ENCODE data around the gene GRHL3.

The GRHL3 gene

GRCh38 chr1:24361811-24362210 is 42.7 kb downstream of the GRHL3 start:
- H2AK5ac ChIP-seq (ENCODE audit: low read depth, low read length): no peak overlapping the region
- no peak overlapping the region for H2AFZ ChIP-seq (ENCODE audit: low read length)
- DNase-seq (ENCODE audit: low spot score): no peak
- no CpG with 5 or more reads among the region's 3 CpGs for WGBS, 2 donors (ENCODE audit: extremely low coverage in 2 of 2, insufficient read length in 2 of 2, insufficient replicate concordance in 1 of 2)
- H2BK15ac ChIP-seq (ENCODE audit: low read length): no peak overlapping the region
- no peak overlapping the region for H4K8ac ChIP-seq (ENCODE audit: low read depth, low read length)
- H3K14ac ChIP-seq (ENCODE audit: low read length): no peak overlapping the region
- H3K9ac ChIP-seq (ENCODE audit: low read depth, low read length, poor library complexity): no peak overlapping the region
- H3K27ac ChIP-seq (replicated peaks; ENCODE audit: low read length): no peak overlapping the region
- H3K79me1 ChIP-seq (ENCODE audit: low read depth, low read length): no peaks in the 10 kb centered on the region
- no peak overlapping the region for H3K4me2 ChIP-seq (ENCODE audit: insufficient read depth, low read length, poor library complexity, severe bottlenecking)
- H3K18ac ChIP-seq (ENCODE audit: low read length): no peak overlapping the region
- H2BK120ac ChIP-seq (ENCODE audit: low read depth, low read length): no peak overlapping the region
- peaks cover 0 to 15% of the 10 kb centered on the region in 2 donors for H3K4me1 ChIP-seq (ENCODE audit: control insufficient read depth in 2 of 2, insufficient read depth in 1 of 2, low read depth in 1 of 2, low read length in 2 of 2)
- no peak overlapping the region for H4K91ac ChIP-seq (ENCODE audit: low read depth, low read length, poor library complexity)
- no peak overlapping the region for H2BK5ac ChIP-seq (ENCODE audit: low read length)
- no peak overlapping the region for H2BK12ac ChIP-seq (ENCODE audit: low read length)
- peaks cover 0 to 6% of the 10 kb centered on the region in 2 donors for H3K36me3 ChIP-seq (replicated peaks in 1 of 2; ENCODE audit: control insufficient read depth in 2 of 2, insufficient read depth in 2 of 2, low read length in 2 of 2)
- H3K4me3 ChIP-seq (ENCODE audit: low read length in 2 of 2): no peak overlapping the region
- H3K9me3 ChIP-seq (replicated peaks in 1 of 2; ENCODE audit: control insufficient read depth in 2 of 2, insufficient read depth in 1 of 2, low read depth in 1 of 2, low read length in 2 of 2): no peaks in the 10 kb centered on the region
- no peak overlapping the region for H3K23ac ChIP-seq (ENCODE audit: low read depth, low read length, poor library complexity)
- H3K4ac ChIP-seq (ENCODE audit: low read length): no peak overlapping the region
- H3K27me3 ChIP-seq (ENCODE audit: control insufficient read depth in 3 of 3, insufficient read depth in 3 of 3, low read depth in 1 of 3, low read length in 3 of 3): peaks cover 0 to 7% (median 0%) of the 10 kb centered on the region in 3 experiments

DNA sequence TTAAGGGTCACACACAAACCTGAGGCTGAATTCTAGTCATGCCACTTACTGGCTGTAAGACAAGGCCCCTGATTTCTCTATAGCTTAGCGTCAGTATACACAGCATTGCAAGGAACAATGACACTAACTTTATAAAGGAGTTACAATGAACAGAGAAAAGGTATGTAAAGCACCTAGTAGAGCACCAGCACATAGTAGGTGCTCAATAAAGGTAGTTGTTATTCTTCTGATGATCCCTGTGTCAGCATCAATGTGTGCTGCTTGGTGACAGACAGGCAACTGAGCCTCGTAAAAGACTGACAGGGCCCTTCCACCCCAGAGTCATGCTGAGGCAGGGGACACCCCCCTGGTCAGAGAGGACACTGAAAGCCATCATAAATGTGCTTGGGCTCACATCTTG is 43.2 kb downstream of the GRHL3 start:
- WGBS, 2 donors (ENCODE audit: extremely low coverage in 2 of 2, insufficient read length in 2 of 2, insufficient replicate concordance in 1 of 2): no CpG with 5 or more reads among the region's 2 CpGs

GRCh38 chr1:24362982-24363614 is 43.9 kb downstream of the GRHL3 start:
- peaks cover 0 to 7% (median 0%) of the 10 kb centered on the region in 3 experiments for H3K27me3 ChIP-seq (ENCODE audit: control insufficient read depth in 3 of 3, insufficient read depth in 3 of 3, low read depth in 1 of 3, low read length in 3 of 3)
- H2AK5ac ChIP-seq (ENCODE audit: low read depth, low read length): no peak overlapping the region
- no peak overlapping the region for H3K4me2 ChIP-seq (ENCODE audit: insufficient read depth, low read length, poor library complexity, severe bottlenecking)
- H2BK120ac ChIP-seq (ENCODE audit: low read depth, low read length): no peak overlapping the region
- no peak overlapping the region for H4K91ac ChIP-seq (ENCODE audit: low read depth, low read length, poor library complexity)
- no peak overlapping the region for H3K23ac ChIP-seq (ENCODE audit: low read depth, low read length, poor library complexity)
- H3K27ac ChIP-seq (replicated peaks; ENCODE audit: low read length): no peak overlapping the region
- H4K8ac ChIP-seq (ENCODE audit: low read depth, low read length): no peak overlapping the region
- H3K18ac ChIP-seq (ENCODE audit: low read length): no peak overlapping the region
- no peak overlapping the region for H3K4ac ChIP-seq (ENCODE audit: low read length)
- H3K9ac ChIP-seq (ENCODE audit: low read depth, low read length, poor library complexity): no peak overlapping the region
- H3K4me1 ChIP-seq (ENCODE audit: control insufficient read depth in 2 of 2, insufficient read depth in 1 of 2, low read depth in 1 of 2, low read length in 2 of 2): peaks cover 0 to 15% of the 10 kb centered on the region in 2 donors
- DNase-seq (ENCODE audit: low spot score): no peak
- no peaks in the 10 kb centered on the region for H3K79me1 ChIP-seq (ENCODE audit: low read depth, low read length)
- H3K4me3 ChIP-seq (ENCODE audit: low read length in 2 of 2): no peak overlapping the region
- no peaks in the 10 kb centered on the region for H3K9me3 ChIP-seq (replicated peaks in 1 of 2; ENCODE audit: control insufficient read depth in 2 of 2, insufficient read depth in 1 of 2, low read depth in 1 of 2, low read length in 2 of 2)
- no peak overlapping the region for H2AFZ ChIP-seq (ENCODE audit: low read length)
- no peak overlapping the region for H3K14ac ChIP-seq (ENCODE audit: low read length)
- H3K36me3 ChIP-seq (replicated peaks in 1 of 2; ENCODE audit: control insufficient read depth in 2 of 2, insufficient read depth in 2 of 2, low read length in 2 of 2): peaks cover 0 to 2% of the 10 kb centered on the region in 2 donors
- H2BK5ac ChIP-seq (ENCODE audit: low read length): no peak overlapping the region
- no peak overlapping the region for H2BK15ac ChIP-seq (ENCODE audit: low read length)
- WGBS, 2 donors (ENCODE audit: extremely low coverage in 2 of 2, insufficient read length in 2 of 2, insufficient replicate concordance in 1 of 2): no CpG with 5 or more reads among the region's 4 CpGs
- H2BK12ac ChIP-seq (ENCODE audit: low read length): no peak overlapping the region

More for the DNA sequence above, 43.2 kb downstream of the GRHL3 start:
- Histone ChIP-seq H2BK120ac (ENCODE audit: low read depth, low read length) (no peak overlapping the region), H3K36me3 (replicated peaks in 1 of 2; ENCODE audit: control insufficient read depth in 2 of 2, insufficient read depth in 2 of 2, low read length in 2 of 2) (peaks cover 0 to 4% of the 10 kb centered on the region in 2 donors), H2AFZ (ENCODE audit: low read length) (no peak overlapping the region), H2AK5ac (ENCODE audit: low read depth, low read length) (no peak overlapping the region), H3K4me2 (ENCODE audit: insufficient read depth, low read length, poor library complexity, severe bottlenecking) (no peak overlapping the region), H3K9me3 (replicated peaks in 1 of 2; ENCODE audit: control insufficient read depth in 2 of 2, insufficient read depth in 1 of 2, low read depth in 1 of 2, low read length in 2 of 2) (no peaks in the 10 kb centered on the region), H2BK15ac (ENCODE audit: low read length) (no peak overlapping the region), H3K4me3 (ENCODE audit: low read length in 2 of 2) (no peak overlapping the region), H3K4ac (ENCODE audit: low read length) (no peak overlapping the region), H3K18ac (ENCODE audit: low read length) (no peak overlapping the region), H4K8ac (ENCODE audit: low read depth, low read length) (no peak overlapping the region), H4K91ac (ENCODE audit: low read depth, low read length, poor library complexity) (no peak overlapping the region), H2BK12ac (ENCODE audit: low read length) (no peak overlapping the region), H3K79me1 (ENCODE audit: low read depth, low read length) (no peaks in the 10 kb centered on the region), H3K27me3 (ENCODE audit: control insufficient read depth in 3 of 3, insufficient read depth in 3 of 3, low read depth in 1 of 3, low read length in 3 of 3) (peaks cover 0 to 7% (median 0%) of the 10 kb centered on the region in 3 experiments), H2BK5ac (ENCODE audit: low read length) (no peak overlapping the region), H3K9ac (ENCODE audit: low read depth, low read length, poor library complexity) (no peak overlapping the region), H3K14ac (ENCODE audit: low read length) (no peak overlapping the region), H3K23ac (ENCODE audit: low read depth, low read length, poor library complexity) (no peak overlapping the region), H3K27ac (replicated peaks; ENCODE audit: low read length) (no peak overlapping the region), H3K4me1 (ENCODE audit: control insufficient read depth in 2 of 2, insufficient read depth in 1 of 2, low read depth in 1 of 2, low read length in 2 of 2) (peaks cover 0 to 15% of the 10 kb centered on the region in 2 donors)
- DNase-seq (ENCODE audit: low spot score): no peak

DNA sequence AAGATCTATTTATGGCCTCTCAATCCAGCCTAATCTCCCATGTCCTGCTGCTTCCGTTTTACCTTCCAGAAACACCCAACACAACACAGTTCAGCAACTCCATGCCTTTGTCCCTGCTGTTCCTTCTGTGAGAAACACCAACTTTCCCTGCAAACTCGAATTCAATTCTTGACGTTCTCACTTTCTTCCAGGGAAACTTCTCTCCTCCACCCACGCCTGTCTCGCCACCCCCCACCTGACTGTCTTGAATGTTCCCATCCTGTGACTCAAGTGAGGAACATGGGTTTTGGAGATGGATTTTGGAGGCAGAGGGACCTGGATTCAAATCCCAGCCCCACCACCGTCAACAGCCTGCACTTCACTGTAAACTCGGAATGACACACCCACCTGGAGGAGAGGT is 44.8 kb downstream of the GRHL3 start:
- peaks cover 0 to 1% of the 10 kb centered on the region in 2 donors for H3K36me3 ChIP-seq (replicated peaks in 1 of 2; ENCODE audit: control insufficient read depth in 2 of 2, insufficient read depth in 2 of 2, low read length in 2 of 2)
- H2BK5ac ChIP-seq (ENCODE audit: low read length): no peak overlapping the region
- no peak overlapping the region for H3K9ac ChIP-seq (ENCODE audit: low read depth, low read length, poor library complexity)
- H4K91ac ChIP-seq (ENCODE audit: low read depth, low read length, poor library complexity): no peak overlapping the region
- H3K14ac ChIP-seq (ENCODE audit: low read length): no peak overlapping the region
- H3K79me1 ChIP-seq (ENCODE audit: low read depth, low read length): no peaks in the 10 kb centered on the region
- no peak overlapping the region for H3K4me3 ChIP-seq (ENCODE audit: low read length in 2 of 2)
- no peak overlapping the region for H3K4ac ChIP-seq (ENCODE audit: low read length)
- no peak overlapping the region for H3K18ac ChIP-seq (ENCODE audit: low read length)
- no CpG with 5 or more reads among the region's 7 CpGs for WGBS, 2 donors (ENCODE audit: extremely low coverage in 2 of 2, insufficient read length in 2 of 2, insufficient replicate concordance in 1 of 2)
- H2AFZ ChIP-seq (ENCODE audit: low read length): no peak overlapping the region
- H3K27me3 ChIP-seq (ENCODE audit: control insufficient read depth in 3 of 3, insufficient read depth in 3 of 3, low read depth in 1 of 3, low read length in 3 of 3): peaks cover 0 to 7% (median 0%) of the 10 kb centered on the region in 3 experiments
- DNase-seq (ENCODE audit: low spot score): no peak
- no peaks in the 10 kb centered on the region for H3K9me3 ChIP-seq (replicated peaks in 1 of 2; ENCODE audit: control insufficient read depth in 2 of 2, insufficient read depth in 1 of 2, low read depth in 1 of 2, low read length in 2 of 2)
- H2BK120ac ChIP-seq (ENCODE audit: low read depth, low read length): no peak overlapping the region
- no peak overlapping the region for H2BK15ac ChIP-seq (ENCODE audit: low read length)
- no peak overlapping the region for H3K4me2 ChIP-seq (ENCODE audit: insufficient read depth, low read length, poor library complexity, severe bottlenecking)
- no peak overlapping the region for H2AK5ac ChIP-seq (ENCODE audit: low read depth, low read length)
- H3K4me1 ChIP-seq (ENCODE audit: control insufficient read depth in 2 of 2, insufficient read depth in 1 of 2, low read depth in 1 of 2, low read length in 2 of 2): peaks cover 0 to 15% of the 10 kb centered on the region in 2 donors
- no peak overlapping the region for H2BK12ac ChIP-seq (ENCODE audit: low read length)
- no peak overlapping the region for H3K23ac ChIP-seq (ENCODE audit: low read depth, low read length, poor library complexity)
- H4K8ac ChIP-seq (ENCODE audit: low read depth, low read length): no peak overlapping the region
- no peak overlapping the region for H3K27ac ChIP-seq (replicated peaks; ENCODE audit: low read length)

Data from neuronal stem cell (in vitro differentiated cells).